Thyroid gland (tissue), 4 donors: ENCODE measurements around the gene PEX10.

ENCODE experiments used
- CTCF ChIP-seq, 6 experiments: fragments of 200-600 bp in 3 of 6; fragments of 450-650 bp in 3 of 6; sonication (generic) in 3 of 6; IDR thresholded peaks; one replicate each; pipeline ENCODE4 v1.5.1; 2016 to 2019; ENCODE audit warnings: antibody characterized with exemption in 6 of 6, mild to moderate bottlenecking in 2 of 6, inconsistent platforms in 1 of 6, moderate library complexity in 1 of 6
- POLR2A ChIP-seq, 2 donors: fragments of 450-650 bp; IDR thresholded peaks; one replicate each; pipeline ENCODE4 v1.6.1; 2017; ENCODE audit warnings: antibody characterized with exemption in 2 of 2, mild to moderate bottlenecking in 2 of 2, moderate library complexity in 1 of 2

GRCh38 chr1:2358072-2358471 lies 54.3 kb downstream of the PEX10 start:
- TF ChIP-seq CTCF (IDR thresholded peaks at IDR 0.05): no peak
- no peak for TF ChIP-seq POLR2A (IDR thresholded peaks at IDR 0.05)
